Measurements from ENCODE around the gene SPON2.

SPON2 gene

DNA sequence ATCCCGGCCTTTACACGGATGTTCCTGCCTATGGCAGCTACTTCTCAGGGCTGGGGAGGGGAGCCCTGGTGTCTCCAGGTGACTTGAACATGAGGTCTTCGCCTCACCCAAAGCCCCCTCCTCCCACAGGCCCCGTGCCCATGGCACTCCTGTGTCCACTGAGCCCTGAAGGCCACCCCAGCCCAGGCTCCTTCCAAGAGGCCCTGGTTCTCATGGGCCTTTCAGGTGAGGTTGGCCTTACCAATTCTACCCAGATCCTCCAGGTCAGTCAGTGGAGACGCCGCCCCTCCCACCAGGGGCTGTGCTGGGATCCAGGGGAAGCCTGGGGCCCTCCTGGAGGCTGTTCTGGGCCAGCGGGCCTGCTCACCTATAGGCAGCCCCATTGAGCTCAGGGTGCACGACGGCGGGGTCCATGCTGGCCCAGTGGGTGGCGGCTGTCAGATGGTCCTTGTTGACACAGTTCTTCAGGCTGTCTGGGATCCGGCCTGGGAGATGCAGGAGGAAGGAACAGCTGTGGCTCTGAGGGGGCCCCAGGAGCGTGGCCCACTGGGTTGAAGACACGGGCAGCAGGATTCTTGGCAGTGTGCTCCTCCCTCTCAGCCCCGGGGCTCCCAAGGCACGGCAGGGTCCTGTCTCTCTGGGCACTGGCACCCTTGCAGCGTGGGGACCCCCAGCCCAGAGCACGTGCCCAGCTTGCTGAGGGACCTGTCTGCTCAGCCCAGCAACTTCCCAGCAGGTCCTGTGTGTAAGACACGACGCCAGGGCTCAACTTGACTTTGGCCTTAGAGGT lies 40.4 kb upstream of the SPON2 start:
- Mint-ChIP-seq H3K9me3 (no peaks in the 10 kb centered on the region), H3K4me1 (ENCODE audit: low read depth) (peaks cover 24% of the 10 kb centered on the region), H3K27me3 (no peaks in the 10 kb centered on the region), H3K36me3 (ENCODE audit: low read depth) (peaks cover 93% of the 10 kb centered on the region), H3K4me3 (no peak overlapping the region), H3K27ac (no peak overlapping the region)
- intact Hi-C loops (cut with micrococcal nuclease), result no loop called here

DNA sequence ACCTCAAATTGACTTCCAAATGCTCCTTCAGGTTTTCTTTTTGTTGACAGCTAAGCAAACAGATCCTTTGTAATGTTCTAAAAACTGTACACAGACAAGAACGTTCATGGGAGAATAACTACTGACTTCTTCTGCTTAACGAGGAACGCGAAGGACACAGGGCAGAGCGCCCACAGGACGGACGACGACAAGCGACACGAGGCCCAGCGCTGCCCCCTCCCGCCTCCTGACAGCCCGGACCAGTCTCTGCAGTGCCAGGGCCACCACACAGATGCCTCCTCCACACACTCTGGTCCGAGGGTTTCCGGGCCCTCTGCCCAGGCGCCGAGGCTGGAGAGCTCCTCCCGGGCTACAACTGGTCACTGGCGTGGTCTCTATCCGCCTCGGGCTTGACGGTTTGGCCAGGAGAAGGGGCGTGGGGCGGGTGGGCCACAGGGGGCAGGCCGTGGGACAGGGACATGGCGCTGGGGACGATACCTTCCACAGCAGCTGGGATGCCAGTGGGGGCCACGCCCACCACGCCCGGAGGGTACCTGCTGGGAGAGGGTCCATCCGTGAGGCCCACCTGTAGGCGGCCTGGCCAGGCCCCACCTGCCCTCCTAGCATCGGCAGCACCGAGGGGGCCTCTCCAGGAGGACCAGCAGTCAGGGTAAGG lies 39.6 kb upstream of the SPON2 start:
- intact Hi-C loops (cut with micrococcal nuclease), result no loop called here
- peaks cover 86% of the 10 kb centered on the region for H3K36me3 Mint-ChIP-seq (ENCODE audit: low read depth)
- H3K27me3 Mint-ChIP-seq, result no peaks in the 10 kb centered on the region
- H3K4me3 Mint-ChIP-seq, result no peak overlapping the region
- no peak overlapping the region for H3K27ac Mint-ChIP-seq
- peaks cover 16% of the 10 kb centered on the region for H3K4me1 Mint-ChIP-seq (ENCODE audit: low read depth)
- no peaks in the 10 kb centered on the region for H3K9me3 Mint-ChIP-seq

DNA sequence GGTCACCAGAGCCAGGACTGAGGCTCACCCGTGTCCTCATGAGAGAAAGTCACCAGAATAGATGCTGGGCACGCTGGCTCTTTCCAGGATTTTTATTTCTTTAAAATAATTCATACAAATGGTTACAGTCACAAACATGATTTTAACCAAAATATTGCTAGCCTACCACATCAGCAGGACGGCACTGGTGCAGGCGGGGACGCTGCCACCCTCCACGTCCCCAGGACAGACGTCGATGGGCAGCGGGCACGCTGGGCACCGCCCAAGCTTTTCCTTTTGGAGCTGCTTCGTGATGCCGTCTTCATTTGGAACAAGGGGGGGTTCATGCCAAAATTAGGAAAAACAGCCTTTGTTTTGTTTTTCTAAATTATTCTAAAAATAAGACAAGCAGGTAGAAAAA lies 39.0 kb upstream of the SPON2 start:
- H3K27me3 Mint-ChIP-seq, result no peaks in the 10 kb centered on the region
- peaks cover 10% of the 10 kb centered on the region for H3K4me1 Mint-ChIP-seq (ENCODE audit: low read depth)
- no peak overlapping the region for H3K27ac Mint-ChIP-seq
- peaks cover 85% of the 10 kb centered on the region for H3K36me3 Mint-ChIP-seq (ENCODE audit: low read depth)
- H3K9me3 Mint-ChIP-seq, result no peaks in the 10 kb centered on the region
- no peak overlapping the region for H3K4me3 Mint-ChIP-seq
- intact Hi-C loops (cut with micrococcal nuclease), result no loop called here

GRCh38 chr4:1210971-1211370 lies 38.6 kb upstream of the SPON2 start:
- no peaks in the 10 kb centered on the region for H3K27me3 Mint-ChIP-seq
- peaks cover 9% of the 10 kb centered on the region for H3K4me1 Mint-ChIP-seq (ENCODE audit: low read depth)
- no peaks in the 10 kb centered on the region for H3K9me3 Mint-ChIP-seq
- H3K4me3 Mint-ChIP-seq, result no peak overlapping the region
- no peak overlapping the region for H3K27ac Mint-ChIP-seq
- intact Hi-C loops (cut with micrococcal nuclease), result no loop called here
- H3K36me3 Mint-ChIP-seq (ENCODE audit: low read depth), result peaks cover 81% of the 10 kb centered on the region

DNA sequence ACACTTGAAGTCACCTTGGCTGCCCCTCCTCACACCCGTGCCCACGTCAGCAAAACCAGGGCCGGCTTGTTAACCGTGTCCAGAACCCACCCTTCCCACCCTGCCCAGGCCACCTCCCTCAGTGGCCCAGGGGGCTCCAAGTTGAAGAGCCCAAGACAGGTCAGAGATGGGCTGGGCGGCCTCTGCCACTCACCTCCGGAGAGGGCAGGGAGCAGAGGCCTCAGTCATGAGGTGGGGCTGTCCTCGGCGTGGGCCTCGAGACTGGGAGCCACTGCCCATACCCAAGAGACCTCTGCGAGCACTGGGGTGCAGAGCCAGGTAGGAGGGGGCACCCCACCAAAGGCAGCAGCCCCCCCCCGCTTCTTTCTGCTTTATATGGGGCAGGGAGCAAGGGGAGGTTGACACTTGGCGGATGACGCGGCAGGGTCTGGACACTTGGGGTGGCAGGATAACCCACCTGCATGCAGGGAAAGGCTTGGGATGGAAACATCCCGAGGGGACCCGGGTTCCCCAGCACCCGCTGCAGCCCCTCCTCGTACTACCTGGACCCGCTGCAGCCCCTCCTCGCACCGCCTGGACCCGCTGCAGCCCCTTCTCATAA lies 38.0 kb upstream of the SPON2 start:
- intact Hi-C loops (cut with micrococcal nuclease), result no loop called here

DNA sequence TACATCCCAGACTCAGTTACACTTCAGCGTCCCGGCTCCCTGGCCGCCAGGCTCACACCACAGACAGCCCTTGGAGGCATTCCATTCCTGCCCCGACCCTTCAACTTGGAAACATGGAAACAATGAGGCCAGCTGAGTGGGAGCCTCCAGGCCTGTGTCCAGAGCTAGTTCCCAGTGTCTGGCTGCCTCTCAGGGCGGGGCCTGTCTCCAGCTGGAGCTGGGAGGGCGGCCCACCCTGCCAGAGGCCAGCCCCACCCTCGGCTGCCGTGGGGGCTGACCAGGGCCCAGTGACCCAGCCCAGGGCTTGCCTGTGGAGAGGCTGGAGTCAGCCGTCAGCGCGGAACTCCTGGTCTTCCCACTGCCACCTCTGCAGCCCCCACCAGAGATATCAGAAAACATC lies 37.4 kb upstream of the SPON2 start:
- Mint-ChIP-seq H3K27me3 (no peaks in the 10 kb centered on the region), H3K9me3 (no peaks in the 10 kb centered on the region), H3K4me1 (ENCODE audit: low read depth) (peaks cover 12% of the 10 kb centered on the region), H3K36me3 (ENCODE audit: low read depth) (peaks cover 74% of the 10 kb centered on the region), H3K4me3 (no peak overlapping the region), H3K27ac (no peak overlapping the region)
- intact Hi-C loops (cut with micrococcal nuclease), result no loop called here

More for the DNA sequence above, 38.0 kb upstream of the SPON2 start:
- H3K27me3 Mint-ChIP-seq, result no peaks in the 10 kb centered on the region
- H3K4me3 Mint-ChIP-seq, result no peak overlapping the region
- peaks cover 75% of the 10 kb centered on the region for H3K36me3 Mint-ChIP-seq (ENCODE audit: low read depth)
- peaks cover 9% of the 10 kb centered on the region for H3K4me1 Mint-ChIP-seq (ENCODE audit: low read depth)
- no peak overlapping the region for H3K27ac Mint-ChIP-seq
- no peaks in the 10 kb centered on the region for H3K9me3 Mint-ChIP-seq

- Mint-ChIP-seq H3K36me3 (ENCODE audit: low read depth) (peaks cover 71% of the 10 kb centered on the region), H3K4me3 (no peak overlapping the region), H3K27ac (no peak overlapping the region), H3K9me3 (no peaks in the 10 kb centered on the region), H3K4me1 (ENCODE audit: low read depth) (peaks cover 16% of the 10 kb centered on the region), H3K27me3 (no peaks in the 10 kb centered on the region)
- intact Hi-C loops (cut with micrococcal nuclease), result no loop called here
These were observed 36.8 kb upstream of the SPON2 start for GRCh38 chr4:1208970-1209704.

DNA sequence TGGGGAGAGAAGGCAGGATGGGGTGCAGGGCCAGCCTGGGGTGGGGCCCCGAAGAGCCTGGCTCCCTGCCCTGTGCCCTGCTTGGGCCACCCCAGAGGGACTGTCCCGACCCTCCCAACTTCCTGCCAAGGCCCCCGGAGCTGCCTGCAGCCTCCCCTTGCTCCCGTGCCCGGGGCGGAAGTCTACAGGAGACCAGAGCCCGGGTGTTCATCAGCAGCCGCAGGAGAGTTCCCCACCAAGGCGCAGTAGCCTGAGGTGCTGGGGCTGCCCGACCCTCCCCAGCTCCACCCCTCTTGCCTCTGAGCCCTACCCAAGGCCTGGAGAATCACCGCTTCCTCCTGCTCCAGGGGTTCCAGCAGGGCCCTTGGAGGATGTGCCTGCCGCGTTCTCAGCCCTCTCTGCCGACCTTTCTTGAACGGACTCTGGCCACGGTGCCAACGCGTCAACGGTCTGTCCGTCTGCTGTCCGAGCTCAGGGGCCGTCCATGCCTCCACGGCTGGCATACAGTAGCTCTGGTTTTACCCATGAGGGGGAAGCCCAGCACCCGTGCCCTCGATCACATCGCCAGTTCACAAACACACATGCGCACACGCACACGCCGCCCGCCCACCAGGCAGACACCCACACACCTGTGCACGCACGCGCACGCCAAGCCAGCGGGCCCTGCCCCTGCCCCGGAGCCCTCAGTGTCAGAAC lies 36.0 kb upstream of the SPON2 start:
- H3K4me3 Mint-ChIP-seq, result no peak overlapping the region
- intact Hi-C loops (cut with micrococcal nuclease), result no loop called here
- H3K27me3 Mint-ChIP-seq, result no peaks in the 10 kb centered on the region
- no peak overlapping the region for H3K27ac Mint-ChIP-seq
- peaks cover 16% of the 10 kb centered on the region for H3K4me1 Mint-ChIP-seq (ENCODE audit: low read depth)
- peaks cover 63% of the 10 kb centered on the region for H3K36me3 Mint-ChIP-seq (ENCODE audit: low read depth)
- H3K9me3 Mint-ChIP-seq, result no peaks in the 10 kb centered on the region

GRCh38 chr4:1207603-1208265 lies 35.4 kb upstream of the SPON2 start:
- intact Hi-C loops (cut with micrococcal nuclease), result no loop called here
- H3K9me3 Mint-ChIP-seq, result no peaks in the 10 kb centered on the region
- peaks cover 57% of the 10 kb centered on the region for H3K36me3 Mint-ChIP-seq (ENCODE audit: low read depth)

GRCh38 chr4:1207157-1207470 lies 34.7 kb upstream of the SPON2 start:
- Mint-ChIP-seq H3K4me3 (no peak overlapping the region), H3K4me1 (ENCODE audit: low read depth) (peaks cover 20% of the 10 kb centered on the region), H3K9me3 (no peaks in the 10 kb centered on the region), H3K27ac (no peak overlapping the region), H3K36me3 (ENCODE audit: low read depth) (peaks cover 50% of the 10 kb centered on the region), H3K27me3 (peaks cover 9% of the 10 kb centered on the region)
- intact Hi-C loops (cut with micrococcal nuclease), result no loop called here

More at GRCh38 chr4:1207603-1208265, 35.4 kb upstream of the SPON2 start:
- H3K27ac Mint-ChIP-seq, result no peak overlapping the region
- peaks cover 16% of the 10 kb centered on the region for H3K4me1 Mint-ChIP-seq (ENCODE audit: low read depth)
- peaks cover 5% of the 10 kb centered on the region for H3K27me3 Mint-ChIP-seq
- H3K4me3 Mint-ChIP-seq, result no peak overlapping the region

- peaks cover 26% of the 10 kb centered on the region for H3K4me1 Mint-ChIP-seq (ENCODE audit: low read depth)
- no peak overlapping the region for H3K27ac Mint-ChIP-seq
- H3K36me3 Mint-ChIP-seq (ENCODE audit: low read depth), result peaks cover 45% of the 10 kb centered on the region
- intact Hi-C loops (cut with micrococcal nuclease), result no loop called here
- H3K27me3 Mint-ChIP-seq, result peaks cover 14% of the 10 kb centered on the region
- H3K4me3 Mint-ChIP-seq, result no peak overlapping the region
- no peaks in the 10 kb centered on the region for H3K9me3 Mint-ChIP-seq
These were observed 34.1 kb upstream of the SPON2 start for GRCh38 chr4:1206299-1207156.

- H3K4me3 Mint-ChIP-seq, result no peak overlapping the region
- H3K9me3 Mint-ChIP-seq, result no peaks in the 10 kb centered on the region
- peaks cover 33% of the 10 kb centered on the region for H3K4me1 Mint-ChIP-seq (ENCODE audit: low read depth)
- peaks cover 37% of the 10 kb centered on the region for H3K36me3 Mint-ChIP-seq (ENCODE audit: low read depth)
- peaks cover 19% of the 10 kb centered on the region for H3K27me3 Mint-ChIP-seq
- intact Hi-C loops (cut with micrococcal nuclease), result no loop called here
- H3K27ac Mint-ChIP-seq, result no peak overlapping the region
These were observed 33.4 kb upstream of the SPON2 start for GRCh38 chr4:1205586-1206298.

Data from dendritic cell treated with granulocyte-macrophage colony-stimulating factor and Interleukin-4, amounts not matched to agents 40 ng/mL and 50 ng/mL, for 4 days (primary cell).